ENCODE data around the gene ABCC11. TPM values are rescaled to one million over a fixed set of nuclear protein-coding genes. Genes with fewer than 3 reads are reported as not detected.

Gene ABCC11
- total RNA-seq, result 0.29 TPM in 1 of 2 replicates, not detected in the other

DNA sequence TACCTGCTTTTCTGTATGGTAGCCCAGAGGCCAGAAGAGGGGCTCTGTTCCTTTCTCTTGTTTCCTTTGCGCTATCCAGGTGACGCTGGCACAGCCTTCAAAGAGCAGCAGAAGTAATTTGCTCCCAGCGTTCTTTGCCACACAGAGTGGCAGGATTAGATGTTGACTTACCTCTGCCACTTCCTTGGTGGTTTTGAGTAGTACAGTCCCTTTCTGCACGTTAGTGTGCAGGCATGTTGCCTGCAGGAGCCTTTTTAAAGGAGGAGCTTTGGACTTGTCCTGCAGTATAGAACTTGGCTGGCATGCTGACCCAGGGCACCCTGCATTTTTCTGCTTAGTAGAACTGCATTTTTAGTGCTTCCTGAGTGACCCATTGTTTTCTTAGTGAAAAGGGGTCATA lies at the start of gene ABCC11:
Gene ABCC11 (minus strand): TSS at position 229 of the 400 bp plus-strand sequence. CDS start 15,618 bp downstream, outside the sequence.
- no peak for DNase-seq (ENCODE audit: extremely low read depth, low read depth, low spot score)

DNA sequence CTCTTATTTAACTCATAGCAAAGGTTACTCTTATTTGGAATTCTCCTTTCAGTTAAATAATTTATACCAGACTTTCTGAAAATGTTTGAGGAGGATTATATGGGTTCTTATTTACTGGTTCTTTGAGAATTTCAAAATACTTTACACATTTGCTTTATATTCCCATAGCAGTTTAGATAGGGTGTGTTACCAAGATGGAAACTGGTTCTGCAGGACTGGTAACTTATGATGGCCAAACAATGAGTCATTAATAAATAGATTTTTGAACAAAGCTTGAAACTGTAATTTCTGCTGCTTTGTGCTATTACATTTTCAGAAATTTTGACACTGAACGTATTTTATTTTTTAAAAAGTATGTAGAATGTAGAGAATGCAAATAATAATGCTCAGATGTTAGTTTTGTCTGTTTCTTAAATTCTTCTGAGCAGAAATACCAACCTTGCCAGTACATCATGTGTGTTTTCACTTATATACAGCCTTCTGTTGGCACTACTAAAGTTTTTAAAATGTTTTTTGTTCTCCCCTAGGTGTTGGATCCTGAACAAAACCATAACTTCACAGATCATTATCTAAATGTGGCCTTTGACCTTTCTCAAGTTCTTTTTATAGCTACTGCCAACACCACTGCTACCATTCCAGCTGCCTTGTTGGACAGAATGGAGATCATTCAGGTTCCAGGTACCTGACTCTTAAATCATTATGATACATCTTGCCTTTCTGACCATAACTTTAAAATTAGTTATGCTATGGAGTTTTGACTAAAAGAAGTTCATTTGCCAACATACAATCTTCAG lies 48.3 kb upstream of the ABCC11 start:
- DNase-seq (ENCODE audit: extremely low read depth, low read depth, low spot score), result no peak

DNA sequence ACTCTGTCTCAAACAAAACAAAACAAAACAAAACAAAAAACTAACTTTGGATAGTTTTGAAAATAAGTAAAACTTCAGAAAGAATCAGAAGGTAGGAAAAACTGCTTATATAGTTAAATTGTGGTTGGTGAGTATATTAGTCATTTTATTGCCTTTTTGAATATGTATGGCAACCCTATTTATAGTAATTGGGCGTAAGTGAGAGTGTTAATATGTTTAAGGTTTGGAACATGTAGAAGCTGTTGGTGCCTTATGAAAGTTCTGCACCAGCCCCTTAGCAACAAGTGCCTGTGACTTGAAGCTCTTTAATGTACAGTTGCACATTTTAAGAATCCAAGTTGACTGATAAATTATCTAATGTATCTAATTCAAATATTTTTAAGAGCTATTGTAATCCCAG lies 47.4 kb upstream of the ABCC11 start:
- no peak for DNase-seq (ENCODE audit: extremely low read depth, low read depth, low spot score)

DNA sequence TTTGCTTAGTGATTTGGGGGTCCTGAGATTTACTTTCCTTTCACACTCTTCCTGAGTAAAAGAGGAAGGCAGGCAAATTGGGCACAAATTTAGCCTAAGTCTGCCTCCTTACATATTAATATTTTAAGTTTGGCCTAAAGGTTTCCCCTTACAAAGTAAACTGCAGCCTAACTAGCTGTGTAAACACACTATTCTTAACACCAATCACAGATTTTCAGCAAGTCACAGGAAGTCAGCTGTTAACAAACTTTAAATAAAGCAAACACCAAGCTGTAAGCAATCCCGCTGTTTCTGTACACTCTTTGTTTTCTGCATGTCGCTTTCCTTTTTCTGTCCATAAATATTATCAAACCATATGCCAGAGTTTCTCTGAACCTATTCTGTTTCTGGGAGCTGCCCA lies 45.1 kb upstream of the ABCC11 start:
- no peak for DNase-seq (ENCODE audit: extremely low read depth, low read depth, low spot score)

DNA sequence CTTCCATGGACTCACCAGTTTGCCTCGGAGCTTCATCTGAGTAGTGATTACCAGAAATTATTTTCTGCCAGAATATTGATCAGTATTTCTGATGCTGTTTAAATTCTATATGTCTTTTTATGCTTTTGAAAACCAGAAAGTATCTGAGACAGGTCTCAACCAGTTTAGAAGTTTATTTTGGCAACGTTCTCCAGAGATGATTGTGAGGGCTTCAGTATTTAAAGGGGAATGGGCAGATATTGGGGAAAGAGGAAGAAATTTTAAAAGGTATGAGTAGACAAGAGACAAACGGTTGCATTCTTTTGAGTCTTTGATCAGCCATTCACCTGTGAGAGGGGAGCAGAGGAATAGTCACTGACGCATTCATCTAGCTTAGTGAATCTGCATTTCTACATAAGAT lies 44.4 kb upstream of the ABCC11 start:
- DNase-seq (ENCODE audit: extremely low read depth, low read depth, low spot score), result no peak

DNA sequence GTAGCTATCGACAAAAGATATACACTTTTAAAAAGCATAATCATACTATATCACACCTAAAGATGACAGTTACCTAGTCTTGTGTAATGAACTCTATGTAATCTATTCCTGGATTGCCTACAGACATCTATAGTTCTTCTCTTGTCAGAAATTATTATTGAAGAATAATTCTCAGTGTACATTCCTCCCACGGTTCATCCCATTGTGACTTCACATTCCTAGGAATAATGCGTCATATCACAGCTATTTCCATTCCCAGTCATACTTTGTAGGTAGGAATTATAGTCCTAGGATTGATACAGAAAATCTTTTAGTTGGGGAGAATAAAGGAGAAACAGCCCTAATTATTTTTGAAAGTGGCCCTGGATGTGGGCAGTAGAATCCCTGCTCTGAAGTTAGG lies 44.0 kb upstream of the ABCC11 start:
- no peak for DNase-seq (ENCODE audit: extremely low read depth, low read depth, low spot score)

DNA sequence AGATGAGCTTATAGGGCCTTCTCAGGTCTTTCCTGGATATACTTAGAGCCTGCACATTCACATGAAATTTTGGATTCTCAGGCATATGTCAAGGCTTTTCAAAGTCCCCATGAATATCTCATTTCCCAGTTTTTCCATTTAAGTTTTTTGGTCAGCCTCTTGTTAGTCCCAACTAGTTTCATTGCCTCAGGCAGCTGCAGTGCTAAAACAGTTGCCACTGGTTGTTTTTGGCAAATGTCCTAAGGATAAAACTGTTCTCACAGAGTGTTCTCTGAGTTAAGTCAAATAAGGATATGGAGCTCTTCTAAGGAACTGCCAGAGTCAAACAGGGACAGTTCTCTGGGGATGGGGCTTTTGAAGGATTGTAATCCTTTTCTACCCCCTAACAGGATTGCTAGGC lies 39.9 kb upstream of the ABCC11 start:
- DNase-seq (ENCODE audit: extremely low read depth, low read depth, low spot score), result no peak

DNA sequence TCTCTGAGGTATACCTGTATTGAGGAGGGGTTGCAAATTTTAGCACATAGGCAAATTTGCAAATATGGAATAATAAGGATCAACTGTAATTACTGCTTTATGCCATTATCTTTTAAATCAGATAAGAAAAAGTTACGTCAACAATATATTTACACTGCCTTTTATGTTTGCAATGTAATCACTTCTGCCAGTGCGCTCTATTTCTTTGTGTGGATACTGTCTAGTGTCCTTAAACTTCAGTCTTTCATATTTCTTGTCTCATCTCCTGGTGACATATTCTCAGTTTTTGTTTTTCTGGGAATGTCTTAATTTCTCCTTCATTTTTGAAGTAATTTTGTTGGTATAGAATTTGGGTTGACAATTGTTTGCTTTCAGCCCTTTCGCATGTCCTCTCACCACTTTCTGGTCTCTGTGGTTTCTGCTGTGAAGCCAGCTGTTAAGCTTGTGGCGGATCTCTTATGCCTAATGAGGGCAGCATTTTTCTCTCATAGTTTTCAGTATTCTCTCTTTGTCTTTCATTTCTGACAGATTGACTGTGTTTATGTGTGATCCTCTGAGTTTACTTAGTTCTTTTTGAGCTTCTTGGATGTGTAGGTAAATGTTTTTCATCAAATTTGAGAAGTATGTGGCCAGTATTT lies 37.6 kb upstream of the ABCC11 start:
- DNase-seq (ENCODE audit: extremely low read depth, low read depth, low spot score), result no peak

DNA sequence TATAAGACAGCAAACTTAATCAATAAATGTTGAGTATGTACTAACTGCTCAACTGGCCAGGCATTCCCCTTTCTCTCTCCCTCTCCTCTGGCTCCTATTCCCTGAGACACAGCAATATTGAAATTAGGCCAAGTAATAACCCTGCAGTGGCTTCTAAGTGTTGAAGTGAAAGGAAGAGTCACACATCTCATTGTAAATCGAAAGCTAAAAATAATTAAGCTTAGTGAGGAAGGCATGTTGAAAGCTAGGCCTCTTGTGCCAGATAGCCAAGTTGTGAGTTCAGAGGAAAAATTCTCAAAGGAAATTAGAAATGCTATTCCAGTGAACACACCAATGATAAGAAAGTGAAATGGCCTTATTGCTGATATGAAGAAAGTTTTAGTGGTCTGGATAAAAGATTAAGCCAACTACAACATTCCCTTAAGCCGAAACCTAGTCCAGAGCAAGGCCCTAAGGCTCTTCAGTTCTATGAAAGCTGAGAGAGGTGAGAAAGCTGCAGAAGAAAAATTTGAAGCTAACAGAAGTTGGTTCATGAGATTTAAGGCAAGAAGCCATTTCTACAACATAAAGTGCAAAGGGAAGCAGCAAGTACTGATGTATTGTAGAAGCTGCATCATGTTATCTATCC lies 35.4 kb upstream of the ABCC11 start:
- DNase-seq (ENCODE audit: extremely low read depth, low read depth, low spot score), result no peak

DNA sequence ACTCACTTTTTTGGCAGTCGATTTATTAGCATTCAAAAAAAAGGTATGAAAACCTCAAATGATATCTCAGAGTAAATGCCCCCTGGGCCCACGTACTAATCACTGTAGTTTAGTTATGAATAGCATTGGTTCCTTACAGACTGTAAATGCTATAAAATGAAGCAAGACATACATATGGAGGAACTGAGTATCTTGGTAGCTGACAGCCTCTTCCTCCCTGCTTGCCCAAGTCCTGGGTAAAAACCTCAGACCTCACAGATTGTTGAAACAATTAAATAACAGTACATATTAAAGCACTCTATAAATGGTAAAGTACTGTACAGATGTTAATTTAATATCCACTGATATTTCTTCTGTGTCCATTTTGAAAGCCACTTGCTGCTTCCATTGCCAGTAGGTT lies 33.2 kb upstream of the ABCC11 start:
- no peak for DNase-seq (ENCODE audit: extremely low read depth, low read depth, low spot score)

DNA sequence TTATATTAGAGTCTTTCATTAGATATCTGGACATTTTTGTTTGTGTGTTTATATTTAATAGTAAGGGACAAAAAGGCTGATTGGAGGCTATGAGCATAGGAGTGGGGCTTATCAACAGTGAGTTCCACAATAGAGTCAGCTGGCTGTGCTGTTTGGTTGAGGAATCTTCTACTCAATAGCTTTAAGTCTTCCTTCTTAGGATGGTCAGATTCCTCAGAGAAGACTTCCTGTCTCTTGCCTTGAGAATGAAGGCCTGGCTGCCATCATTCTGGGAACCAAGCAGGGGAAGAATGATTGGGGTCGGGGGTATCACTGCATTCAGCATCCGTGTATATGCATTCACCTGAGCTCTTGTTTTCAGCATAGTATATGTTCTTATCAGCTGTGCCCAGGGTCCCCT lies 31.9 kb upstream of the ABCC11 start:
- DNase-seq (ENCODE audit: extremely low read depth, low read depth, low spot score), result no peak

DNA sequence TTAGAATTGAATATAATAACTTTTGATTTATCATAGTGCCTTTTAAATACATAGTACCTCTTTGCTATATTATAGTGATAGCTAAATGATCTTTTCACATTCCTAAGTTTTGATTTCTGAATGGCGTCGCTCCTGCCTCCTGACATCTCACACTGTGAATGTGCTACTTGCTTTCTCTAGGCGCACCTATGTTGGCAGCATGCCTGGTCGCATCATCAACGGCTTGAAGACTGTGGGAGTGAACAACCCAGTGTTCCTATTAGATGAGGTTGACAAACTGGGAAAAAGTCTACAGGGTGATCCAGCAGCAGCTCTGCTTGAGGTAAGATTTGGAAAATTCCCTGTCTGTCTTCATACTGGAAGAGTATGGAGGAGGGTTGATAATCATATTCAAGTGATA lies 29.8 kb upstream of the ABCC11 start:
- DNase-seq (ENCODE audit: extremely low read depth, low read depth, low spot score), result no peak

DNA sequence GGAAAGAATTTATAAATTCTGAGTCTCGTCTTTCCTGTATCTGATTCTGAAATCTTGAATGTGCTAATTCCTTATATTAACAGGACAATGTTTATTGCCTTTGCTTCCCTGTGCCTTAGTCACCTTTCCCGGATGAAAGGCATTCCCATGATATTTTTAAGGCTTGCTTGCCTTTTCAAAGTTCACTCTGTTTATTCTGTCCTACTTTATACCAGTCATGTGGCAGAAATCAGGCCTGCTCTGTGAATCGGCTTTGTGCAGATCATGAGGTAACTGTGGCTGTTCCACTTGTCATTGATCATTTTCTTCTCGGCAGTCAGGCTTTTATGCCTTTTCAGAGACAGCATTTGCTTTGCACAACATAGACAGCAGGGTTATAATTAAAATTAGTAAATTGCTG lies 28.8 kb upstream of the ABCC11 start:
- no peak for DNase-seq (ENCODE audit: extremely low read depth, low read depth, low spot score)

DNA sequence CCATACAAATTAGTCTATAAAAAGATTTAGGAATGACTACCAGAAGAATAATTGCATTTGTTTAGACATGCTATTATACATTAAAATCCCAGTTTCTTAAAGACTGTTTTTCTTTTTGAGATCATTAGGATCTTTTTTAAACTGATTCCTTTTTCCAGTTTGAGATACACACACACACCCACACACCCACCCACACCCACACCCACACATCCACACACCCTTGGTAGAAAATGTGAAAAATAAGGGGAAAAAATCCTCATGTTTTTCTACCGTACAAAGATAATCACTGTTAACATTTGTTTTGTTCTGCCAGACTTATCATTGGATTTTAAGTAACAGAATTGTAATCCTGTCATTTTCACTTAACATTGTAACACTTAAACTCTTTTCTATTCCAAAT lies 27.1 kb upstream of the ABCC11 start:
- DNase-seq (ENCODE audit: extremely low read depth, low read depth, low spot score), result no peak

DNA sequence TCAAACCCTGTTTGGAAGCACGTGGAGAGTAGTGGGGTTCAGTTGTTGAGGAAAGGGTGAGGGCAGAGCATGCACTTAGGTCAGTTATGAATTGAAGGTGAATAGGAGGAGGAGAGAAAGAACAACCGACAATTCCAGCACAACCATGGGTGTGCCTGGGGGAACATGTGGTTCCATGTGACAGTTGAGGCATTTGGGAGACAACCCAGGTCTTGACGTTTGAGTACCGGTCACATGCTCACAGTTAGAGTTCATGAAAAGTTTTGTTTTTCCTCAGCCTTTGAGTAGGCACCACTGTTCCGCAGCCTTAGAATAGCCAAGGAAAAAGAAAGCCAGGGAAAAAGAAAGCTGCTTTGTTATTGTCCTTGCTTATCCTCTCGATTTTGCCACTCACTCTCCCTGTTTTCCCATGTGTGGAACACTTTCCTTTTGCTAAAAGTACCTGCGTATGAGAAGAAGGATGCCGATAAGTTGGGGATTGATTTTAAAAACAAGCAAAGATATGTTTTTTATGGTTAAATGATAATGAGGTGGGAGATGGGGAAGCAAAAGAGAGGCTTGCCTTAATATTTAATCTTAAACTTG lies 25.6 kb upstream of the ABCC11 start:
- DNase-seq (ENCODE audit: extremely low read depth, low read depth, low spot score), result no peak

DNA sequence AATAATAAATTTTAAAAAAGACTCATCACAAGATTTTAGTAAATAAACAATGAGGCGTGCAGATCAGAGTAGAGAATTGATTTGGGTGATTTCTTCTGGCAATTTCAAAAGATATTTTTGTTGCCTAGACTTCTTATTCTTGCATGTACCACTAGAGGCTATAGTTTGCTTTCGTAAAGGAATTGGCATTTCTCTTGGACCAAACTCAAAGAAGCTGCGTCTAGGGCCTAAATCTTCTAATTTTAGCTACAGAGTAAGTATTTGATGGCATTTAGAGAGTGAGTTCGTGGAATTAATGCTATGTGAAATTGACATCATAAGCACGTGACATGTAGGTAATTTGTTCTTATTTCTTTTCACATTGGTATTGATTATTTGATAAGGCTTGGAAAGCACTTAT lies 24.4 kb upstream of the ABCC11 start:
- no peak for DNase-seq (ENCODE audit: extremely low read depth, low read depth, low spot score)

DNA sequence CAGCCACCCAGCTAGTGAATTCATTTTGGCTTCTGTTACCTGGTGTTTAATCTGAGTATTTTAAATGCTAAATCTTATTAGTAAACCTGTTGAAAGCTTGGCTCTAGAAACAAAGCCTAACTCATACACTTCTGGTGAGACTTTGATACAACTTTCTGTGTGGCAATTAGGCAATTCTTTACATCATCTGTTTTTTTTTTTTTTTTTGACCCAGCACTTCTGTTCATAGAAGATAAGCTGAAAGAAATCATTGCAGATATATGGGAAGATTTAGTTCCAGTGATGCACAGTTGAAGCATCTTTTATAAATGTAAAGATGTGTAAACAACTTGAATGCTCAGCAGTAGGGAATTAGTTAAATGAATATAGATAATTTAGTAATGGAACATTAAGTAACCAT lies 21.7 kb upstream of the ABCC11 start:
- DNase-seq (ENCODE audit: extremely low read depth, low read depth, low spot score), result no peak

DNA sequence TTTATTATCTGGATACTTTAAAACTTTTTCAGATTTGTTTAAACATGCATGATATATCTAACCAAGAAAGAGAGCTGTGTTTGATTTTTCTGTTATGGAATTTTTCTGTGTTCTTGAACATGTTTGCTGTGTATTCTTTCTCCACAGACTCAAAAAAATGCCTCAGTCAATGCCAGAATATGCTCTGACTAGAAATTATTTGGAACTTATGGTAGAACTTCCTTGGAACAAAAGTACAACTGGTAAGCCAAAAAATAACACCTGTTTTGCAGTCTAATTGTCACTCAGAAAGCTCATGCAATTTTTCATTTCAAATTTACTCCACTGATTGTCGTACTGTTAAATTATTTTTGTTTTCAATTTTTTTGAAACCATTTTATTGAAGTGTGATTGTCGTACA lies 15.3 kb upstream of the ABCC11 start:
- DNase-seq (ENCODE audit: extremely low read depth, low read depth, low spot score), result no peak

DNA sequence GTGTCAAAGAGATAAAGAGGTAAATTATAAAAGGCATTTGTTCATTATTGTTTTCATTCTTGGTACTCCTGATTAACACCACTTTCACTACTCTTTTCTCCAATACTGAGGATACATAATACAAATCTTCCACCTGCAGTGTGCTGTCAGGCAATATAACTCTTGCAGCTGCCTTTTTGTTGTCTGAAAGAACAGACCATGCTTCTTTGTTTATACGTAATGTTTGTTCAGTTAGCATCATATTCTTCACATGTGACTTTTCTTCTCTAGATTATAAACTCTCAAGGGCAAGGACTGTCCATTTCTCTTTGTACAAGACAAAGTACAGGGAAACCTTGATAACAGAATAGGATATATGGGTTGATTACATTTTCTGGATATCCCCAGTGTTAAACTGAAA lies 14.2 kb upstream of the ABCC11 start:
- DNase-seq (ENCODE audit: extremely low read depth, low read depth, low spot score), result no peak

DNA sequence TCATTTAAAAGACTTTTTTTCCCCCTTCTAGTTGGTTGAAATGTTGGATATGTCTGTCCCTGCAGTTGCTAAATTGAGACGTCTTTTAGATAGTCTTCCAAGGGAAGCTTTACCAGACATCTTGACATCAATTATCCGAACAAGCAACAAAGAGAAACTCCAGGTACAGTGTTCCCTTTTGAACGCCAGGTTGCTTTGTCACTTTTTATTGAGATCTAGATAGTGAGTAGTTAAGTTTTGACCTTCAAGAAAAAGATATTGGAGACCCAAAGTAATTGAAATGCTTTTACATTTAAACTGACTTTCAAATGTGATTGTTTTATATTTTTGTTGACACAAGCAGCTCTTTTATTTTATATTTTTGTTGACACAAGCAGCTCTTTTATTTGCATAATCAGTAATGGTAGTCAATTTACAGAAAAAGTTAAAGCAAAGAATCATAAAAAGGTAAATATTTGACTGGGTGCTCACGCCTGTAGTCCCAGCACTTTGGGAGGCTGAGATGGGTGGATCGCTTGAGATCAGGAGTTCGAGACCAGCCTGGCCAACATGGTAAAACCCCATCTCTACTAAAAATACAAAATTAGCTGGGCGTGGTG lies 9.3 kb upstream of the ABCC11 start:
- no peak for DNase-seq (ENCODE audit: extremely low read depth, low read depth, low spot score)

DNA sequence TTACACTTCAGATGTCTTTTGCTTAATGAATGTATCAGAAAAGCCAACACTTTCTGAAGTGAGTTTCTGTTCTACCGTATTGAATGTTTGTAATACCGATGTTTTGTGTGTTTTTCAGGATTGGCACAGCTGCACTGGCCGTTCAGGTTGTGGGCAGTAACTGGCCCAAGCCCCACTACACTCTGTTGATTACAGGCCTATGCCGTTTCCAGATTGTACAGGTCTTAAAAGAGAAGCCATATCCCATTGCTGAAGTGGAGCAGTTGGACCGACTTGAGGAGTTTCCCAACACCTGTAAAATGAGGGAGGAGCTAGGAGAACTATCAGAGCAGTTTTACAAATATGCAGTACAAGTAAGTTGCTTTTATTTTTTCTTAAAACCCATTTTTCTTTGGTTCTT lies 4.7 kb upstream of the ABCC11 start:
- DNase-seq (ENCODE audit: extremely low read depth, low read depth, low spot score), result no peak
